Thyroid gland (tissue), 4 donors: ENCODE data around the gene CEP192. TPM values are rescaled to one million over a fixed set of nuclear protein-coding genes. Genes with fewer than 3 reads are reported as not detected.

Source experiments
- DNase-seq, 2 donors: peaks; one replicate each; pipeline ENCODE4 v3.0.0-alpha.2; 2019
- H3K27ac ChIP-seq, 3 donors: fragments of 200-600 bp; sonication (generic); 1 replicate in 2 of 3; 2 replicates in 1 of 3; pipeline ENCODE4 v1.5.1; 2016 to 2019; ENCODE audit warnings: mild to moderate bottlenecking in 1 of 3, moderate library complexity in 1 of 3
- H3K27me3 ChIP-seq: fragments of 200-600 bp; sonication (generic); one replicate; pipeline ENCODE4 v1.5.1; 2019
- H3K36me3 ChIP-seq, 2 donors: fragments of 200-600 bp; sonication (generic); one replicate each; pipeline ENCODE4 v1.5.1; 2016 to 2019
- H3K4me1 ChIP-seq, 2 donors: fragments of 200-600 bp; sonication (generic); one replicate each; pipeline ENCODE4 v1.5.1; 2017 to 2019
- H3K4me3 ChIP-seq, 3 donors: fragments of 200-600 bp; sonication (generic); replicated peaks in 1 of 3; 1 replicate in 2 of 3; 2 replicates in 1 of 3; pipeline ENCODE4 v1.5.1; 2016; ENCODE audit warnings: mild to moderate bottlenecking in 1 of 3
- H3K9me3 ChIP-seq: fragments of 200-600 bp; sonication (generic); one replicate; pipeline ENCODE4 v1.5.1; 2017
- CTCF ChIP-seq, 6 experiments: fragments of 200-600 bp in 3 of 6; fragments of 450-650 bp in 3 of 6; sonication (generic) in 3 of 6; IDR thresholded peaks; one replicate each; pipeline ENCODE4 v1.5.1; 2016 to 2019; ENCODE audit warnings: antibody characterized with exemption in 6 of 6, mild to moderate bottlenecking in 2 of 6, inconsistent platforms in 1 of 6, moderate library complexity in 1 of 6
- POLR2A ChIP-seq, 2 donors: fragments of 450-650 bp; IDR thresholded peaks; one replicate each; pipeline ENCODE4 v1.6.1; 2017; ENCODE audit warnings: antibody characterized with exemption in 2 of 2, mild to moderate bottlenecking in 2 of 2, moderate library complexity in 1 of 2
- WGBS, 2 donors: methylation state at CpG; one replicate each; pipeline ENCODE4 v1.1.5; 2017; 5-methylcytosine and 5-hydroxymethylcytosine counted together
- intact Hi-C: fragments of 100-400 bp; cut with DNase I; formaldehyde crosslinking; loops from one replicate; pipeline ENCODE4 v1.15.1; 2023
- total RNA-seq, 4 donors: library from RNA; depleted of rRNA; stranded (reverse); fragments of >200 nt; gene quantifications; one replicate each; pipeline ENCODE4 v1.2.3, GENCODE V29; 2016

CEP192 gene
- total RNA-seq, 4 donors from 2014 or later: 23.8 to 36.0 (median 32.2) TPM

- Histone ChIP-seq H3K4me3 (no peak overlapping the region), H3K27ac (no peak overlapping the region), H3K27me3 (no peaks in the 10 kb centered on the region), H3K4me1 (peaks cover 8 to 15% of the 10 kb centered on the region in 2 donors), H3K9me3 (no peaks in the 10 kb centered on the region), H3K36me3 (no peaks in the 10 kb centered on the region)
- TF ChIP-seq CTCF (IDR thresholded peaks at IDR 0.05): no peak
- no peak for TF ChIP-seq POLR2A (IDR thresholded peaks at IDR 0.05)
- DNase-seq: no peak
- intact Hi-C loops: no loop called here
- WGBS, 2 donors: 74 to 80% methylated on average over 12 of the region's 12 CpGs
These were observed 148.8 kb downstream of the CEP192 start for GRCh38 chr18:13139885-13140450.

GRCh38 chr18:13141209-13141608 is 150.0 kb downstream of the CEP192 start:
- WGBS, 2 donors: 92 to 95% methylated on average over 6 of the region's 6 CpGs
- TF ChIP-seq POLR2A (IDR thresholded peaks at IDR 0.05) (no peak), CTCF (IDR thresholded peaks at IDR 0.05) (no peak)
- H3K27ac ChIP-seq: no peak overlapping the region
- H3K9me3 ChIP-seq: no peaks in the 10 kb centered on the region
- no peaks in the 10 kb centered on the region for H3K27me3 ChIP-seq
- no peaks in the 10 kb centered on the region for H3K36me3 ChIP-seq
- H3K4me1 ChIP-seq: peaks cover 7 to 13% of the 10 kb centered on the region in 2 donors
- DNase-seq: no peak
- intact Hi-C loops: no loop called here
- no peak overlapping the region for H3K4me3 ChIP-seq

GRCh38 chr18:13145636-13146190 is 154.6 kb downstream of the CEP192 start:
- 89 to 90% methylated on average over 4 of the region's 4 CpGs for WGBS, 2 donors
- Histone ChIP-seq H3K36me3 (no peaks in the 10 kb centered on the region), H3K9me3 (no peaks in the 10 kb centered on the region), H3K4me1 (no peaks in the 10 kb centered on the region), H3K27ac (no peak overlapping the region), H3K4me3 (no peak overlapping the region), H3K27me3 (no peaks in the 10 kb centered on the region)
- no peak for DNase-seq
- TF ChIP-seq POLR2A (IDR thresholded peaks at IDR 0.05) (no peak), CTCF (IDR thresholded peaks at IDR 0.05) (no peak)
- intact Hi-C loops: no loop called here

- Histone ChIP-seq H3K27me3 (no peaks in the 10 kb centered on the region), H3K36me3 (no peaks in the 10 kb centered on the region), H3K27ac (no peak overlapping the region), H3K9me3 (no peaks in the 10 kb centered on the region), H3K4me1 (no peaks in the 10 kb centered on the region), H3K4me3 (no peak overlapping the region)
- DNase-seq: no peak
- 63 to 64% methylated on average over 6 of the region's 6 CpGs for WGBS, 2 donors
- intact Hi-C loops: no loop called here
- TF ChIP-seq CTCF (IDR thresholded peaks at IDR 0.05) (no peak), POLR2A (IDR thresholded peaks at IDR 0.05) (no peak)
These were observed 156.0 kb downstream of the CEP192 start for GRCh38 chr18:13147130-13147529.

- H3K4me3 ChIP-seq: no peak overlapping the region
- no peaks in the 10 kb centered on the region for H3K4me1 ChIP-seq
- no peaks in the 10 kb centered on the region for H3K27me3 ChIP-seq
- H3K9me3 ChIP-seq: no peaks in the 10 kb centered on the region
- intact Hi-C loops: no loop called here
- H3K27ac ChIP-seq: no peak overlapping the region
- no peaks in the 10 kb centered on the region for H3K36me3 ChIP-seq
- 92% methylated on average over 5 of the region's 5 CpGs for WGBS, 2 donors
- no peak for DNase-seq
- TF ChIP-seq POLR2A (IDR thresholded peaks at IDR 0.05) (no peak), CTCF (IDR thresholded peaks at IDR 0.05) (no peak)
These were observed 160.5 kb downstream of the CEP192 start for GRCh38 chr18:13151656-13152055.
